Nephron progenitor cell (in vitro differentiated cells): Measurements from ENCODE around the gene PNPO.
"Not testable (repeated sequence)": the region's sequence is repeated elsewhere in the genome, so short reads cannot be mapped to it uniquely, and the experiment has no call there.

Experiments used
- DNase-seq: peaks from one replicate; pipeline ENCODE4 v3.0.0; 2021
- H3K27ac Mint-ChIP-seq: 2 replicates; pipeline ENCODE4 v1.8.0; 2021; ENCODE audit warnings: mild to moderate bottlenecking, moderate library complexity, mixed read lengths
- H3K27me3 Mint-ChIP-seq: 2 replicates; pipeline ENCODE4 v1.8.0; 2021; ENCODE audit warnings: mild to moderate bottlenecking, low read depth, mixed read lengths; ENCODE audit not compliant: poor library complexity
- H3K36me3 Mint-ChIP-seq: 2 replicates; pipeline ENCODE4 v1.8.0; 2021; ENCODE audit warnings: low read depth, mixed read lengths
- H3K4me1 Mint-ChIP-seq: 2 replicates; pipeline ENCODE4 v1.8.0; 2021; ENCODE audit warnings: mixed read lengths
- H3K4me3 Mint-ChIP-seq: 2 replicates; pipeline ENCODE4 v1.8.0; 2021; ENCODE audit warnings: mild to moderate bottlenecking, moderate library complexity, mixed read lengths
- H3K9me3 Mint-ChIP-seq: 2 replicates; pipeline ENCODE4 v1.8.0; 2021; ENCODE audit warnings: mild to moderate bottlenecking, moderate library complexity, mixed read lengths
- TF ChIP-seq, protein P1 (sequence below): fragments of 200-600 bp; sonication (generic); IDR thresholded peaks from 2 replicates; pipeline ENCODE4 v1.5.0; 2021; ENCODE audit warnings: antibody characterized with exemption

The PNPO gene

DNA sequence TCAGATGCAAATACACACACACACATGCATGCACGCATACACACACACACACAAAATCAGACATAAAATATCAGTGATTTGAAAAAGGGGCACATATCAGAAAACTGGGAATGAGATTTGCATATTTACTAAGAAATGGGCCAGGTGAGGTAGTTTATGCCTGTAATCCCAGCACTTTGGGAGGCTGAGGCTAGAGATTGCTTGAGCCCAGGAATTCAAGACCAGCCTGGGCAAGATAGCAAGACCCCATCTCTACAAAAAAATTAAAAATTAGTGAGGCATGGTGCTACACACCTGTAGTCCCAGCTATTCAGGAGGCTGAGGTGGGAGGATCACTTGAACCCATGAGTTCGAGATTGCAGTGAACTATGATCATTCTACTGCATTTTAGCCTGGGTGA, 22.4 kb upstream of the PNPO start:
- no peak for DNase-seq
- Mint-ChIP-seq H3K36me3 (peaks cover 48% of the 10 kb centered on the region), H3K27ac (no peak overlapping the region), H3K9me3 (no peaks in the 10 kb centered on the region), H3K4me1 (no peaks in the 10 kb centered on the region), H3K4me3 (no peak overlapping the region), H3K27me3 (no peaks in the 10 kb centered on the region)
- TF ChIP-seq, protein P1, sequence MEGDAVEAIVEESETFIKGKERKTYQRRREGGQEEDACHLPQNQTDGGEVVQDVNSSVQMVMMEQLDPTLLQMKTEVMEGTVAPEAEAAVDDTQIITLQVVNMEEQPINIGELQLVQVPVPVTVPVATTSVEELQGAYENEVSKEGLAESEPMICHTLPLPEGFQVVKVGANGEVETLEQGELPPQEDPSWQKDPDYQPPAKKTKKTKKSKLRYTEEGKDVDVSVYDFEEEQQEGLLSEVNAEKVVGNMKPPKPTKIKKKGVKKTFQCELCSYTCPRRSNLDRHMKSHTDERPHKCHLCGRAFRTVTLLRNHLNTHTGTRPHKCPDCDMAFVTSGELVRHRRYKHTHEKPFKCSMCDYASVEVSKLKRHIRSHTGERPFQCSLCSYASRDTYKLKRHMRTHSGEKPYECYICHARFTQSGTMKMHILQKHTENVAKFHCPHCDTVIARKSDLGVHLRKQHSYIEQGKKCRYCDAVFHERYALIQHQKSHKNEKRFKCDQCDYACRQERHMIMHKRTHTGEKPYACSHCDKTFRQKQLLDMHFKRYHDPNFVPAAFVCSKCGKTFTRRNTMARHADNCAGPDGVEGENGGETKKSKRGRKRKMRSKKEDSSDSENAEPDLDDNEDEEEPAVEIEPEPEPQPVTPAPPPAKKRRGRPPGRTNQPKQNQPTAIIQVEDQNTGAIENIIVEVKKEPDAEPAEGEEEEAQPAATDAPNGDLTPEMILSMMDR: no peak

DNA sequence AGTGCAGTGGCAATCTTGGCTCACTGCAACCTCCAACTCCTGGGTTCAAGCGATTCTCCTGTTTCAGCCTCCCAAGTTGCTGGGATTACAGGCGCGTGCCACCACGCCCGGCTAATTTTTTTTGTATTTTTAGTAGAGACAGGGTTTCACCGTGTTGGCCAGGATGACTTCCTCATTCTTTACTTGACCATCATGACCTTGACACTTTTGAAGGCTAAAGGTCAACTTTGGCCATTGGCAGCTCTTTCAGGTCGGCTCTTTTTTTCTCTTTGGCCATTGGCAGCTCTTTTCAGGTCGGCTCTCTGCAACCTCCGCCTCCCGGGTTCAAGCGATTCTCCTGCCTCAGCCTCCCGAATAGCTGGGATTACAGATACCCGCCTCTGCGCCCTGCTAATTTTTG, 21.5 kb upstream of the PNPO start:
- not testable (repeated sequence) for H3K9me3 Mint-ChIP-seq
- peaks cover 48% of the 10 kb centered on the region for H3K36me3 Mint-ChIP-seq

DNA sequence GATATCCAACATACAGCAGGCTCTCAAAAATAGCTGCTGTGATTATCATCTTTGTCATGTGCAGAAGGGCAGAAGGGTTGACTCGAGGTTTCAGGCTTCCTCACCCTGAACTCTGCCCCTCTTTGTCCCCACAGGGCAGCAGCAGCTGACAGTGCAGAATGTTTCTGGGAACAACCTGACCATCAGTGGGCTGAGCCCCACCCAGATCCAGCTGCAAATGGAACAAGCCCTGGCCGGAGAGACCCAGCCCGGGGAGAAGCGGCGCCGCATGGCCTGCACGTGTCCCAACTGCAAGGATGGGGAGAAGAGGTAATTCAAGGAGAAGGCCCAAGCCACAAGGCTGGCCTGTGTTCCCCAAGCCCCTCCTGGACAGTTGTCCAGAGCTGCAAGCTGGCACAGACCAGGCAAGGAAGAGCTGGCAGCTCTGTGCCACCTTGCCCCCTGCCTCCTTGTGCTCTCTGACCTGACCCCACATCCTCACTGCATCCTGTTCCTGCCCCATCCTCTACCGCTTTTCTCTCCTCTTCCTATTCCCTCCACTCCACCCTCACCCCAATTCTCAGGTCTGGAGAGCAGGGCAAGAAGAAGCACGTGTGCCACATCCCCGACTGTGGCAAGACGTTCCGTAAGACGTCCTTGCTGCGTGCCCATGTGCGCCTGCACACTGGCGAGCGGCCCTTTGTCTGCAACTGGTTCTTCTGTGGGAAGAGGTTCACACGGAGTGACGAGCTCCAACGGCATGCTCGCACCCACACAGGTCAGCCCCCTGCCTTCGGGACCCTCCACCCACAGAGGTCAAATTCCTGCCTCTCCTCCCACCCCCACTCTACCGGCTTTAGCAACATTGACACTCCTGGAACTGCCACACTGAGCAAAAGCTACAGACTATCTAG, 16.3 kb upstream of the PNPO start:
- no peak overlapping the region for H3K27ac Mint-ChIP-seq
- no peaks in the 10 kb centered on the region for H3K9me3 Mint-ChIP-seq
- peaks cover 46% of the 10 kb centered on the region for H3K36me3 Mint-ChIP-seq
- H3K4me3 Mint-ChIP-seq: no peak overlapping the region
- TF ChIP-seq, protein P1: no peak
- H3K27me3 Mint-ChIP-seq: no peaks in the 10 kb centered on the region
- DNase-seq: no peak
- no peaks in the 10 kb centered on the region for H3K4me1 Mint-ChIP-seq

More for the DNA sequence above, 21.5 kb upstream of the PNPO start:
- H3K27me3 Mint-ChIP-seq, H3K4me1 Mint-ChIP-seq, DNase-seq, H3K27ac Mint-ChIP-seq, H3K4me3 Mint-ChIP-seq: not testable (repeated sequence)

DNA sequence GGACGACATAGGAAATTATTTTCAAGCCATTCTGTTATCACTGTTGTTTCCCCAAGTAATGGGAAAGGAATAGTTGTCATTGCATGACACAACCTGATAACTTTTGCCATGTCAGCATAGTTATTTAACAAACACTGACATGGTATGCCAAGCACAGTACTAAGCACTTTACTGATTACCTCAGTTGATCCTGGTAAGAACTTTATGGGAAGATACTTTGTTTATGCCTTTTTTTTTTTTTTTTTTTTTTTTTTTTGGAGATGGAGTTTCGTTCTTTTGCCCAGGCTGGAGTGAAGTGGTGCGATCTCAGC, 15.7 kb upstream of the PNPO start:
- H3K4me3 Mint-ChIP-seq: no peak overlapping the region

DNA sequence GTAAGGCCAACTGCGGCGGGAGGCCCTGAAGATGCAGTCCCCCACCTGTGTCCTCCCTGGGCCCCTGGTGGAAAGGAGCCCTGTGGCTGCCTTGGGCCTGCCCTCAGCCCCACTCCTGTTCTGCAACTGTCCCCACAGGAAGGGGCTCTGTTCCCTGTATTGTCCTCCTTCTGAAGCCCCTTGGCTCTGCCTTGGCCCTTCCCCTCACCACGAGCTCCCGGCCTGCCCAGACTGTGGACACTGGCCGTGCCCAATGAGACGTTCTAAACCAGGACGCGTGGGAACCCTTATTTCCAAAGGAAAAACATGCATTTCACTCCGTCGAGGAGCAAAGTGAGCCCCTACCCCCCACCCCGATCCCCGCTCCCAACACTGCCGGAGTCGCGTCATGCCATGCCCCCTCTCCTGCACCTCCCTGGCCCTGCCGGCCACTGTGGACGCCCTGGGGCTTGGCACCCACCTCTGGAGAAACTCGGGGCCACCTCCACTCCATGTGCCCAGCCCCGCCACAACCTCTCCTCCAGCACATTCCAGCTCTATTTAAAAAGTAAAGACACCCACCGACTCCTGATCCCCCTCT, 13.5 kb upstream of the PNPO start:
- Mint-ChIP-seq H3K27ac (peak overlapping the region; percentile 75), H3K4me3 (no peak overlapping the region), H3K36me3 (peaks cover 41% of the 10 kb centered on the region), H3K27me3 (no peaks in the 10 kb centered on the region), H3K4me1 (no peaks in the 10 kb centered on the region), H3K9me3 (no peaks in the 10 kb centered on the region)
- TF ChIP-seq, protein P1: no peak
- no peak for DNase-seq

More for the DNA sequence above, 15.7 kb upstream of the PNPO start:
- DNase-seq: no peak
- TF ChIP-seq, protein P1: no peak
- no peaks in the 10 kb centered on the region for H3K4me1 Mint-ChIP-seq
- peaks cover 42% of the 10 kb centered on the region for H3K36me3 Mint-ChIP-seq
- H3K9me3 Mint-ChIP-seq: no peaks in the 10 kb centered on the region
- H3K27ac Mint-ChIP-seq: no peak overlapping the region
- no peaks in the 10 kb centered on the region for H3K27me3 Mint-ChIP-seq

DNA sequence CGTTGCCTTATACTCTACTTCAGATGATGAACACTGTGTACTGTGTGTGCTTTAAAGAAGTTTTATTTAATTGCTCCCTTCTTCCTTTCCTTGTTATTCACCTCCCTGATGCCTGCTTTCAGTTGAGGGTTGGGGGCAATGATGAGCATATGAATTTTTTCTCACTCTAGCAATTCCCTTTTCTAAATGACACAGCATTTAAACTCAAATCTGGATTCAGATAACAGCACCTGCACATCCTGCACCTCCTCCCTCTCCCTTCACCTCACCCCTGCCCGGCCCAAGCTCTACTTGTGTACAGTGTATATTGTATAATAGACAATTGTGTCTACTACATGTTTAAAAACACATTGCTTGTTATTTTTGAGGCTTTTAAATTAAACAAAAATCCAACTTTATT, 13.0 kb upstream of the PNPO start:
- DNase-seq: no peak
- no peaks in the 10 kb centered on the region for H3K4me1 Mint-ChIP-seq
- H3K36me3 Mint-ChIP-seq: peaks cover 36% of the 10 kb centered on the region
- TF ChIP-seq, protein P1: no peak
- no peaks in the 10 kb centered on the region for H3K9me3 Mint-ChIP-seq
- peak overlapping the region; percentile 61 for H3K27ac Mint-ChIP-seq
- H3K27me3 Mint-ChIP-seq: no peaks in the 10 kb centered on the region
- no peak overlapping the region for H3K4me3 Mint-ChIP-seq
